Naive B cell (primary cell): Measurements from ENCODE around the gene ERG28. TPM values are rescaled to one million over a fixed set of nuclear protein-coding genes. Genes with fewer than 3 reads are reported as not detected.
A peak's percentile ranks its signal among the peaks of the same experiment; 100 is the strongest.

Experiments
- ATAC-seq, 2 donors: fragments of 150-1000 bp; cut with Tn5 transposase; 2 replicates each; pipeline ENCODE4 v1.10.0; 2021; ENCODE audit warnings: low read depth in 2 of 2, mild to moderate bottlenecking in 2 of 2, moderate library complexity in 2 of 2
- DNase-seq: peaks from one replicate; pipeline ENCODE4 v3.0.0; 2022
- H3K27ac Mint-ChIP-seq, 6 donors: one replicate each; pipeline ENCODE4 v1.8.0; 2020 to 2022; ENCODE audit warnings: mild to moderate bottlenecking in 6 of 6, mixed read lengths in 6 of 6, moderate library complexity in 5 of 6, inconsistent platforms in 2 of 6
- H3K27me3 Mint-ChIP-seq, 3 donors: one replicate each; pipeline ENCODE4 v1.8.0; 2021 to 2022; ENCODE audit warnings: mixed read lengths in 3 of 3, mild to moderate bottlenecking in 1 of 3
- H3K36me3 Mint-ChIP-seq, 2 donors: one replicate each; pipeline ENCODE4 v1.8.0; 2020 to 2022; ENCODE audit warnings: mixed read lengths in 2 of 2, inconsistent platforms in 1 of 2, mild to moderate bottlenecking in 1 of 2
- H3K4me1 Mint-ChIP-seq, 3 donors: one replicate each; pipeline ENCODE4 v1.8.0; 2020 to 2022; ENCODE audit warnings: mixed read lengths in 3 of 3, inconsistent platforms in 1 of 3, mild to moderate bottlenecking in 1 of 3, moderate library complexity in 1 of 3
- H3K4me3 Mint-ChIP-seq, 8 donors: one replicate each; pipeline ENCODE4 v1.8.0; 2020 to 2022; ENCODE audit warnings: mild to moderate bottlenecking in 8 of 8, mixed read lengths in 8 of 8, moderate library complexity in 8 of 8, inconsistent platforms in 2 of 8
- H3K9me3 Mint-ChIP-seq, 7 donors: one replicate each; pipeline ENCODE4 v1.8.0; 2020 to 2022; ENCODE audit warnings: mixed read lengths in 7 of 7, mild to moderate bottlenecking in 5 of 7, inconsistent platforms in 2 of 7, moderate library complexity in 1 of 7
- polyA plus RNA-seq, 6 donors: library from polyadenylated mRNA; unstranded; fragments of 300-500 nt; fragmentation: Illumina TruSeq; gene quantifications; one replicate each; pipeline ENCODE4 v1.2.3, GENCODE V29; 2021; ENCODE audit warnings: low read depth in 6 of 6

Gene ERG28
- polyA plus RNA-seq, 6 donors from 2014 or later = 16.9 to 29.9 (median 23.6) TPM

GRCh38 chr14:75685910-75686309 lies 25.2 kb upstream of the ERG28 start:
- H3K27me3 Mint-ChIP-seq = no peaks in the 10 kb centered on the region
- peaks cover 0 to 6% of the 10 kb centered on the region in 2 donors for H3K36me3 Mint-ChIP-seq
- no peaks in the 10 kb centered on the region for H3K9me3 Mint-ChIP-seq
- ATAC-seq (no peak), DNase-seq (no peak)
- no peak overlapping the region for H3K4me3 Mint-ChIP-seq
- no peak overlapping the region for H3K27ac Mint-ChIP-seq
- no peaks in the 10 kb centered on the region for H3K4me1 Mint-ChIP-seq

- no peaks in the 10 kb centered on the region for H3K27me3 Mint-ChIP-seq
- H3K4me1 Mint-ChIP-seq = peaks cover 0 to 8% (median 0%) of the 10 kb centered on the region in 3 donors
- no peak for ATAC-seq
- peaks cover 0 to 7% (median 3%) of the 10 kb centered on the region in 7 donors for H3K9me3 Mint-ChIP-seq
- peak overlapping the region in 1 of 6 donors; percentile 87 for H3K27ac Mint-ChIP-seq
- DNase-seq = no peak
- H3K4me3 Mint-ChIP-seq = no peak overlapping the region
- H3K36me3 Mint-ChIP-seq = peaks cover 14 to 36% of the 10 kb centered on the region in 2 donors
Observed at GRCh38 chr14:75675265-75675960, 14.7 kb upstream of the ERG28 start.

GRCh38 chr14:75673345-75674035 lies 12.8 kb upstream of the ERG28 start:
- Mint-ChIP-seq H3K36me3 (peaks cover 19 to 46% of the 10 kb centered on the region in 2 donors), H3K9me3 (peaks cover 0 to 7% (median 3%) of the 10 kb centered on the region in 7 donors), H3K27ac (peak overlapping the region in 2 of 6 donors; percentile 19 to 23), H3K27me3 (no peaks in the 10 kb centered on the region), H3K4me3 (peak overlapping the region in 1 of 8 donors; percentile 20), H3K4me1 (peaks cover 0 to 8% (median 0%) of the 10 kb centered on the region in 3 donors)
- DNase-seq (no peak), ATAC-seq (no peak)

GRCh38 chr14:75672605-75673192 lies 12.0 kb upstream of the ERG28 start:
- DNase-seq = no peak
- H3K9me3 Mint-ChIP-seq = peaks cover 0 to 7% (median 3%) of the 10 kb centered on the region in 7 donors
- no peak overlapping the region for H3K4me3 Mint-ChIP-seq
- peaks cover 0 to 5% (median 0%) of the 10 kb centered on the region in 3 donors for H3K4me1 Mint-ChIP-seq
- no peaks in the 10 kb centered on the region for H3K27me3 Mint-ChIP-seq
- peaks cover 19 to 40% of the 10 kb centered on the region in 2 donors for H3K36me3 Mint-ChIP-seq
- peak overlapping the region in 1 of 6 donors; percentile 37 for H3K27ac Mint-ChIP-seq
- no peak for ATAC-seq

- no peak for ATAC-seq
- no peak for DNase-seq
- H3K4me1 Mint-ChIP-seq = no peaks in the 10 kb centered on the region
- H3K36me3 Mint-ChIP-seq = peaks cover 7 to 20% of the 10 kb centered on the region in 2 donors
- peak overlapping the region in 1 of 8 donors; percentile 38 for H3K4me3 Mint-ChIP-seq
- no peaks in the 10 kb centered on the region for H3K27me3 Mint-ChIP-seq
- peaks cover 0 to 3% (median 0%) of the 10 kb centered on the region in 7 donors for H3K9me3 Mint-ChIP-seq
- no peak overlapping the region for H3K27ac Mint-ChIP-seq
Observed at GRCh38 chr14:75667099-75667765, 6.6 kb upstream of the ERG28 start.

GRCh38 chr14:75662966-75663365 lies 2.3 kb upstream of the ERG28 start:
- Mint-ChIP-seq H3K36me3 (no peaks in the 10 kb centered on the region), H3K9me3 (peaks cover 0 to 3% (median 0%) of the 10 kb centered on the region in 7 donors), H3K4me3 (peak overlapping the region in 7 of 8 donors; percentile 18 to 98 (median 64)), H3K27ac (peak overlapping the region in 1 of 6 donors; percentile 18), H3K27me3 (no peaks in the 10 kb centered on the region), H3K4me1 (peaks cover 10 to 26% (median 22%) of the 10 kb centered on the region in 3 donors)
- no peak for ATAC-seq
- no peak for DNase-seq

- Mint-ChIP-seq H3K4me1 (peaks cover 10 to 26% (median 22%) of the 10 kb centered on the region in 3 donors), H3K9me3 (peaks cover 0 to 3% (median 0%) of the 10 kb centered on the region in 7 donors), H3K27me3 (no peaks in the 10 kb centered on the region), H3K36me3 (no peaks in the 10 kb centered on the region), H3K4me3 (peak overlapping the region; percentile 81 to 98 (median 96)), H3K27ac (peak overlapping the region; percentile 86 to 98 (median 96))
- no peak for DNase-seq
- ATAC-seq = no peak
Observed at GRCh38 chr14:75661499-75661814, 781 bp upstream of the ERG28 start.

- Mint-ChIP-seq H3K27ac (peak overlapping the region; percentile 86 to 98 (median 96)), H3K4me3 (peak overlapping the region; percentile 81 to 98 (median 96)), H3K9me3 (peaks cover 0 to 3% (median 0%) of the 10 kb centered on the region in 7 donors), H3K27me3 (no peaks in the 10 kb centered on the region), H3K36me3 (no peaks in the 10 kb centered on the region), H3K4me1 (peaks cover 10 to 26% (median 22%) of the 10 kb centered on the region in 3 donors)
- ATAC-seq = no peak
- DNase-seq = no peak
Observed at GRCh38 chr14:75660238-75660629, 442 bp downstream of the ERG28 start.

GRCh38 chr14:75658957-75659356 lies 1.7 kb downstream of the ERG28 start:
- no peak for DNase-seq
- Mint-ChIP-seq H3K9me3 (peaks cover 0 to 3% (median 0%) of the 10 kb centered on the region in 7 donors), H3K27me3 (no peaks in the 10 kb centered on the region), H3K27ac (peak overlapping the region in 1 of 6 donors; percentile 35), H3K36me3 (no peaks in the 10 kb centered on the region), H3K4me3 (peak overlapping the region in 1 of 8 donors; percentile 28), H3K4me1 (peaks cover 10 to 28% (median 22%) of the 10 kb centered on the region in 3 donors)
- ATAC-seq = no peak

GRCh38 chr14:75657331-75657730 lies 3.3 kb downstream of the ERG28 start:
- peaks cover 10 to 30% (median 22%) of the 10 kb centered on the region in 3 donors for H3K4me1 Mint-ChIP-seq
- DNase-seq (no peak), ATAC-seq (no peak)
- H3K4me3 Mint-ChIP-seq = peak overlapping the region in 1 of 8 donors; percentile 13
- H3K9me3 Mint-ChIP-seq = peaks cover 0 to 3% (median 0%) of the 10 kb centered on the region in 7 donors
- no peaks in the 10 kb centered on the region for H3K27me3 Mint-ChIP-seq
- no peak overlapping the region for H3K27ac Mint-ChIP-seq
- no peaks in the 10 kb centered on the region for H3K36me3 Mint-ChIP-seq

- Mint-ChIP-seq H3K36me3 (peaks cover 9 to 14% of the 10 kb centered on the region in 2 donors), H3K27ac (no peak overlapping the region), H3K27me3 (no peaks in the 10 kb centered on the region), H3K4me1 (peaks cover 5 to 14% (median 7%) of the 10 kb centered on the region in 3 donors), H3K4me3 (no peak overlapping the region), H3K9me3 (no peaks in the 10 kb centered on the region)
- ATAC-seq = no peak
- no peak for DNase-seq
Observed at GRCh38 chr14:75655235-75655634, 5.4 kb downstream of the ERG28 start.

- ATAC-seq = peak; percentile 84 to 92
- Mint-ChIP-seq H3K9me3 (peaks cover 0 to 2% (median 0%) of the 10 kb centered on the region in 7 donors), H3K27me3 (no peaks in the 10 kb centered on the region), H3K4me3 (no peak overlapping the region), H3K4me1 (peaks cover 0 to 7% (median 0%) of the 10 kb centered on the region in 3 donors), H3K27ac (peak overlapping the region in 2 of 6 donors; percentile 51 to 68), H3K36me3 (peaks cover 19 to 24% of the 10 kb centered on the region in 2 donors)
- DNase-seq = peak; percentile 74
Observed at GRCh38 chr14:75654127-75654732, 6.4 kb downstream of the ERG28 start.

- H3K9me3 Mint-ChIP-seq = peaks cover 0 to 2% (median 0%) of the 10 kb centered on the region in 7 donors
- no peak overlapping the region for H3K4me3 Mint-ChIP-seq
- no peak overlapping the region for H3K27ac Mint-ChIP-seq
- H3K4me1 Mint-ChIP-seq = peaks cover 0 to 4% (median 0%) of the 10 kb centered on the region in 3 donors
- ATAC-seq (no peak), DNase-seq (no peak)
- peaks cover 22 to 24% of the 10 kb centered on the region in 2 donors for H3K36me3 Mint-ChIP-seq
- no peaks in the 10 kb centered on the region for H3K27me3 Mint-ChIP-seq
Observed at GRCh38 chr14:75653563-75653962, 7.1 kb downstream of the ERG28 start.
